Stimulated activated CD4-positive, alpha-beta T cell treated with anti-CD3 and anti-CD28 coated beads, Interleukin-1b, Interleukin-23, amount 100 ng/mL, for 4 hours (primary cell): ENCODE data around the gene UBE2H.
"Not testable (repeated sequence)": the region's sequence is repeated elsewhere in the genome, so short reads cannot be mapped to it uniquely, and the experiment has no call there.

Experiments used
- DNase-seq, 2 donors: peaks; one replicate each; pipeline ENCODE4 v3.0.0-alpha.2; 2020; ENCODE audit warnings: low read depth in 2 of 2

The UBE2H gene

DNA sequence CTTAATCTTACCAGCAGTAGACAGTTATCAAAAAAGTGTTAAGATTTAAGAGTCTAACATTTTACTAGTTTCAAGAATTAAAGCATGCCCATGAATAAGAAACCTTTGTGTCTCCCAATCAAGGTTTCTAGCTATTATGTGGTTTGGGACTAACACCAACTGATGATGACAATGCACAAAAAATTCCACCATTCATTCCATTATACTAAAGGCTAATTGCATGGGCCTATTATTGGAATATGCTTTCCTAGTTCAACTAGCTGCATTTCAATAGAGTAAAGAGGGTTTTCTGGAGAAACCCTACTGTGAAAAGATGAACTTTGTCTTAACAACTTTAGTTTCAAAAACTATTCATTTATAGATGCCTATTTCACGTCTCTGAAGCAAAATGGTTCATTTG is 44.6 kb downstream of the UBE2H start:
- DNase-seq = no peak

DNA sequence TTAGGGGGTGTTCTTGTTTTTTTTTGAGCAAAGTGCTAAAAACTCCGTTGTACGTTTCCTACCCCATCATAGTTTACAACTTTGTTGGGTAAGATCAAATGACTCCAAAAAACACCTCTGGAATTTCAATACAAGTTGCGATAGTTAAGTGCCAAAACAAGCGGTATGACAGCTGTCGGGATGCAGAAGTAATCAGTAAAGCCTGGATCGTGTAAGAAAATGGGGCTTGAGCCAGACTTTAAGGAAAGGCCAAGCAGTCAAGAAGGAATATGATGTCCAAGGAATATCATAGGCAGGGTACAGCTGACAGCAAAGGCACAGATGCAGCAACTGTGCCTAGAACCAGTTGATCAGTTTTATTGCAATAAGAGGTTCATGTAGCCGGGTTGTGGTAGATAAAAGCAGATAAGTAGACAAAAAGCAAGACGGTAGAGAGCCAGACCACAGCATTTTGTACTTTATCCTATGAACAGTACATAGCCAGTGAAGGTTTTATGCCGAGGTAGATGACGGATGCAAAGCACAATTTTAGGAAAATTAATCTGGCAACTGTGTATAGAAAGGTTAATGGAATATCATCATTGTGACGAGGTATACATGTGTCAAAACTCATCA is 45.5 kb downstream of the UBE2H start:
- no peak for DNase-seq

DNA sequence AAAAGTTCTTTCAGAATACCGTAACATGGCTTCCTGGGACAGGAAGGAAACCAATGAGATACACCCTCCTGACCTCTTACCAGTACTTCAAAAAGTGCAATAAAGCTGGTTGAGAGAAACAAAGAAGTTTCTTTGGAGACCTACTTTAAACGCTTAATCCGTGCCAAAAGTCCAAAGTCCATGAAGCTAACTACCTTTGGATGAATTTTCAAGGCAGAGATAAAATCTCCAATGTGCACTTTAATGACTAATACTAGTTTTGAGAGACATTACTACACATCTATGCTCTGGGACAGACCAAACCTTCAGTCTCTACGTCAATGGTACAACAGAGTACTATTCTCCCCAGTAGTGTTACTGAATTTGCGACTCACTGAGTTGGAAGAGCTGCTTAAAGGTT is 46.1 kb downstream of the UBE2H start:
- DNase-seq = no peak

DNA sequence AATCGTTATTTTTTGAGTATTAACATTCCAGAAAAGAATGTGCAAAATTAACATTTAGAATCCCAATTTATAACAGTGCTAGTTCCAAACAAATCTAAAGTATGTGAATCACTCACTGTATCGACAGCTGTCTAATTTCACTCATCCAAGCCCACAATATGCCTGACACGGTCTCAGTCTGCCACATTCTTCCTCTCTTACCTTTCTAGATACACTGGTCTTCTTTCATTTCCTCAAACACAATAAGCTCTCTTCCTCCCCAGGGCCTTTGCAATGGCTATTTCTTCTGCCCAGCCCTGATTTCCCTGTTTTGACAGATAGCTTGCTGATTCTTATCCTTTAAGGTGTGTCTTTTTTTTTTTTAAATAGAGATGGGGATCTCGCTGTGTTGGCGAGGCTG is 48.8 kb downstream of the UBE2H start:
- no peak for DNase-seq

DNA sequence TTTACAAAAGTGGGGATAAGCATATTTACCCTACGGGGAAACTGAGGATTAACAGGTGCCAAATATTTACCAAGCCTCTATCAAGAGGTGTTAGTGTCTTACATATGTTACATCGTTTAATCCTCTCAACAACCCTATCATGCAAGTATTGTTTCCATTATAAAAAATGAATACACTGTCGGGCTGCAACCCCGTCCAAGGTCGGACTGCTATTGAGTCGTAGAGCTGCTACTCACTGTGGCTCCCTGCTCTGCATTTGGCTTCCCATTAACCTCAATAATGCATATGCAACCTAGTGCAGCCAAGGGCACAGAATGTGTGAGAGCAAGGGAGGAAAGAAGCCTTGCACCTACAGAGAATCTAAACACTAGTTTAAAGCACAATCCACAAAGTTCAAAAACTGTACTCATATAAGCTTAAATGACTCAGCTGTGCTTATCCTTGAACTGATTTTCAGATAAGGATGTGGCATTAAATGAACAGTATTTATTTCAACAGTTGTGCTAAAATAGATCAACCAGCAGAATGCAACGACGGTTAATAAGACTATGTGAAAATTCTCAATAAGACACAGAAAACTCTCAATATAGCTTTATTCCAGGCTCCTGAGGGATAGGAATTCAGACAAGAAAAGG is 49.9 kb downstream of the UBE2H start:
- no peak for DNase-seq

DNA sequence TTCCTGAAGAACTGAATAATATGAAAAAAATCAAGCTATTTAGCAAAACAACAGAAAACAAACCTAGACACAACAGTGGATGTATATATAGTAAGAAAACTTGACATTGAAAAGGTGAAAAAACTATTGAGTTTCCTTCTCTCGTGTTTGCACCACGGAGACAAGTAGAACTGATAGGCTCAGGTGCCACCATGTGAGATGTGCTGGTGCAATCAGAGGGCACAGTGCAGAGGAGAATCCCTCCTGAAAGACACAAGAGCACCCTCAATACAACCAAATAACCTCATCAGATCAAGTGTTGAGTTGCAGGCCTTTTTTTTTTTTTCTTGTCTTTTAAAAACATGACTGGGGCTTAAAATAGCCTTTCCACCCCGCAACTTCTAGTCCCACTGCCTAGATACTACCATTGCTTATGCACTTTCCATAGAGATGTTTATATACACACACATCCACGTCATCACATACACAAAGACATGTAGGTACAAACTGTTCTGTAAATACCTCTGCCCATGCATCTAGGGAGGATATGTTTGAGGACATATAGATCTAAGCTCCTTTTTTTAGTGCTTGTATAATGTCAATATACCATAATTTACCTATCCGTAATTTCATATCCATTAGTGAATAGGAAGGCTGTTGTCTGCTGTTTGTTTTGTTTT is 54.1 kb downstream of the UBE2H start:
- DNase-seq = no peak

DNA sequence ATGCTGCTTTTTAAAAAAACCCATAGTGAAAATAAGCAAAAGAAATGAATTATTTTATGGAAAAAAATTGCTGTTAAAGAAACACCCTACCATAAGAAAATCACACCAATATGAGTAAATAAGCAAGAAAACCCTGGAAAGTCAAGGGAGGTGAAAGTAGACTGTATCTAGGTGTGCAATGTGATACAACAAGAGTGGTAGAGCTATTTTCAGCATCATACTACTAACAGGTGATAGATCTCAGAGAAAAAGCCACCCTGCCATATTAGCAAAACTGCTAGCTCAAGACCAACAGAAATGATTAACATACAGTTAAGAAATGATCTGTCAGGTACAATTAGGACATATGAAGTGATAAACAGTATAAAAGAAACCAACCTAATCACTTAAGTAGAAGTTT is 54.8 kb downstream of the UBE2H start:
- DNase-seq = no peak

DNA sequence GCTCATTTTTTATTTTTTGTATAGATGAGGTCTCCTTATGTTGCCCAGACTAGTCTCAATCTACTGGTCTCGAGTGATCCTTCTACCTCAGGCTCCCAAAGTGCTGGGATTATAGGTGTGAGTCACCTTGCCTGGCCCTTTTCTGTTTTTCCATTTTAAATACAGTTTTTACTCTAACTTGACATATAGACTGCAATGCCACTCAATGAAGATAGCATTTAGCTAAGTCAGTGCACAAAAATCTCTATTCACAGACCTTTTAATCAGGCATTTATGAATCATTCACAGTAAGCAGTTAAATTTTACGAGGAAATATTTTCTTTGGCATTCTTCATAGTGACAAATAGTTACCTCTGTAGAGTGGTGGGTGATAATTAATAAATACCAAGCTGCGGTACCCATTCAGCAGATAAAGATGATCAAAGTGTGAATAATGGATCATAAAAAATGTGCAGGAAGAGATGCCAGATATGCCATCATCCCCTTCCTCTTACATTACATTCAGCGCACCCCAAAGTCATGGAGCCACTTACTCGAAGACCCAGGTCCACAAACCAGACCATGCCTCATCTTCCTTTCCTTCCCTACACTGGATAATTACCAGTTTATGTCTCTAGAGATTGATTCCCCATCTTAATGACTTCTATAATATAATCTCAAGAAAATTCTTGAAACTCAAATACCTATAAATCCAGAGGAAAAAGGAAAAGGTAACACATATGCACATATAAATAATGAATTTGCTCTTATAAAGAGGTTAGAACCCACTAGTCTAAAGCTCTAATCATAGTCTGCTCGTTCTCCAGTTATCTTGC is 56.0 kb downstream of the UBE2H start:
- no peak for DNase-seq

DNA sequence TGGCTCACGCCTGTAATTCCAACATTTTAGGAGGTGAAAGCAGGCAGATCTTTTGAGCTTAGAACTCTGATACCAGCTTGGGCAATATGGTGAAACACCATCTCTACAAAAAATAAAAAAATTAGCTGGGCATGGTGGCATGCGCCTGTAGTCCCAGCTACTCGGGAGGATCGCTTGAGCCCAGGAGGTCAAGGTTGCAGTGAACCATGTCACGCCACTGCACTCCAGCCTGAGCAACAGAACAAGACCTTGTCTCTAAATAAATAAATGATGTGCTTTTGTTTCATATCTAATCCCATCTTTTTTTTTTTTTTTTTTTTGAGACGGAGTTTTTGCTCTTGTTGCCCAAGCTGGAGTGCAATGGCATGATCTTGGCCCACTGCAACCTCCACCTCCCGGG is 58.6 kb downstream of the UBE2H start:
- not testable (repeated sequence) for DNase-seq

DNA sequence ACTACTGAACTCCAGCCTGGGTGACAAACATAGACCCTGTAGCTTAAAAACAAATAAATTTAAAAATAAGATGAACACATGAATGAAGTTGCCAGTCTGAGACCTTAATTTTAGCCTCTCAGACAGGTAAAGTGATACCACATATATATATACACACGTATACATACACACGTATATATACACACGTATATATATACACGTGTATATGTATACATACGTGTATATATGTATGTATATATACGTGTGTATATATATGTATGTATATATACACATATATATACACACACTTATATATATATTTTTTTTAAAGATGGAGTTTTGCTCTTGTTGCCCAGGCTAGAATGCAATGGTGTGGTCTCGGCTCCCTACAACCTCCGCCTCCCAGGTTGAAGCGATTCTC is 62.7 kb downstream of the UBE2H start:
- no peak for DNase-seq

DNA sequence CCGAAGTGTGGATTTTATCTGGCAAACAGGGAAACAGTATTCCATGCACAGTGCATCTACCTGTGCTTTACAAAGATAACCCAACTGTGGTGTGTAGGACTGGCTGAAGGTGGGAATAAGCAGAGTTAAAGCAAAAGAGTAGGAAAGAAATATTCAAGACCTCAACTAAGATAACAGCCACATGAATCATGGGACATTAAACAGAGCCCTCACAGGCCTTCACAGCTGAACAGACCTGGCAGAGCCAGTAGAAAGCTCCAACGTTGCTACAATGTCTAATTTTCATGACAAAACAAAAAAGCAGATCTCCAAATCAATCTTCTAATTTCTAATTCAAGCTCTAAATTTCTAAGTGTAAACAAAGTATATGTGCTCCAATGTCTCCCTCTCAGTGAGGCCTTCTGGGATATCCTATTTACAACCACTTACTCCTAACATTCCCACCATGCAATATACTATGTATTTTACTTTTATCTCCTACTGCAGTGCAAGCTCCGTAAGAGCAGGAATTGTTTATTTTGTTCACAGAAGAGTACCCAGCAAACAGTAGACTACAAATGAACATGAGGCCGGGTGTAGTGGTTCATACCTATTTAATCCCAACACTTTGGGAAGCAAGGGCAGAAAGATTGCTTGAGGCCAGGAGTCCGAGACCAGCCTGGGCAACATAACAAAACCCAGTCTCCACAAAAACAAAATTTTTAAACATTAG is 63.5 kb downstream of the UBE2H start:
- DNase-seq = no peak

DNA sequence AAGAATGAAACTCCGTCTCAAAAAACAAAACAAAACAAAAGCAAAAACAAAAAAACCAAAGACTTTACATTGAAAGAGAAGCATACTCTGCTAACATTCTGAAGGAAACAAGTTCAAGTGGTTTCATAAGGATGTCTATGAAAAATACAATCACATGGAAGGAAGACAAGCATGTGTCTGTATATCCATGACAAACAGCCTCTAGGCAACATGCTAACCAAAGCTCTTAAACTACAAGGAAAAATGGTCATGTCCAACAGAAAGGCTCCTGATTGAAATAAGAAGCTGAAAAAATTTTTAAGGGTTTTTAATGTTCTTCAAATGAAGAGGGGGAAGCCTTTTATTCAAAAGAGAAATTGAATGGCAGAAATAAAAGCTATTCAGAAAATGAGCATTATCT is 64.9 kb downstream of the UBE2H start:
- DNase-seq = no peak

DNA sequence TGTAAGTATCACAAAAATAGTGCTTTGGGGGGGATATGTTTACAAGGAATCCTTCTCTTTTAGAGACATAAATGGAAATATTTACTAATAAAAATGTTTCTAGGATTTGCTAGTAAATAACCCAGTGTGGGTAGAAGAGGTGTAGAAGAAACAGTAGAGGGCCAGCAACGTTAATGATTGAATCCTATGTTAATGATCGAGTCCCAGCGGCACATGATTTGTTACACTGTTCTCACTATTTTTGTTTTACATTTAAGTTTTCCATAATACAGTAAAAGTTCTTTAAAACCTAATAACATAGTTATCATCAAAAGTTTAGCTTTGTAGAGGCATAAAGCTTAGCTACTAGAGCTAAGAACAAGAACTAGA is 66.0 kb downstream of the UBE2H start:
- no peak for DNase-seq

DNA sequence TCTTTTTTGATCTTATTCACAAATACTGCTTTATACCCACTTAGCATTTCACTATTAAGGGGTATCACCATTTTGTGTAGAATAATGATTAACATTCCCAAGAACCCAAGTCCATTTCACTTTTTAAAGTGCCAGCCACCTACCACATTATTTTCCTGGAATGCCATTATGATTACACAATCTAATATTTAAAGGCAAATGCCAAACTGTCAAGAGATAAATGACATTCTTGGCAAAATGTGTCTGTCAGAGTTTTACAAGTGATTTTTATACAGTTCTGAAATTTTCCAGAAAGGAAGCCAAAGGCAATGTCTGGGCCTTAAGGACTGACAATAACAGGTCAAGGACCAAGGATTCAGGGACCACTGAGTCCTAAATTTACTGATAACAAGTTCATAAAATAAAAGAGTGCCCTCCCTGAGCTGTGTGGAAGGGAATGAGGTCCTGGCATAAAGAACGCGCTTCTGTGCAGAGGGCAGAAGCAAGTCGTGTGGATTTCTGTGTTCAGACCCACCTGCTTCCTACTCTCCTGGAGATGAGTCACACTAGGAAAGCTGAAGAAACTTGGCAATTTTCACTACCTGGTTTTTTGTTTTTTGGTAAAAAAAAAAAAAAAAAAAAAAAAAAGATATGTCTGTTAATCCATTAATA is 66.5 kb downstream of the UBE2H start:
- no peak for DNase-seq

DNA sequence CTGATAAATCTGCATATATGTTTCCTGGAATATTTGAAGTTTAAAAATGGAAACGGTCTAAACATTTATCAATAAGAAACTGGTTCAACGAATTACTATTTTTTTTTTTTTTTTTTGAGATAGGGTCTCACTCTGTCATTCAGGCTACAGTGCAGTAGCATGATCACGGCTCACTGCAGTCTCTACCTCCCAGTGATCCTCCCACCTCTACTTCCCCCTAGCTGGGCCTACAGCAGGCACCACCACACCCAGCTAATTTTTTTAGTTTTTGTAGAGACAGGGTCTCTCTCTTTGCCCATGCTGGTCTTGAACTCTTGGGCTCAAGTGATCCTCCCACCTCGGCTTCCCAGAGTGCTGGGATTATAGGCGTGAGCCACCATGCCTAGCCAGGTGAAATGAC is 68.3 kb downstream of the UBE2H start:
- DNase-seq = no peak

DNA sequence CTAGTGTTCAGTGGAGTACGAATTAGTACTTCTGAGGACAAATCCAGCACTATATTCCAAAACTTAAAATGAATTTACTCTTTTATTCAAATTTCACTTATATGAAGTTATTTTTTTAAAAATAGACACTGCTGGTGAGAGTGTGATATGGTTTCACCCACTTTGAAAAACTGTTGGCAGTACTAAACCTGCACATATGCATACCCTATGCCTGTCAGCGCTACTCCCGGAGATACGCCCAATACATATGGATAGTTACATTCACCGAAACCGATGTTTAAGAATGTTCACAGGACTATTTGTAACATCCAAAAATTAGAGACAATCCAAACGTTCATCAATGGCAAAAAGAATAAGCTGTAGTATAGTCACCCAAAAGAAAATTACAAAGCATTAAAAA is 69.6 kb downstream of the UBE2H start:
- DNase-seq = no peak

DNA sequence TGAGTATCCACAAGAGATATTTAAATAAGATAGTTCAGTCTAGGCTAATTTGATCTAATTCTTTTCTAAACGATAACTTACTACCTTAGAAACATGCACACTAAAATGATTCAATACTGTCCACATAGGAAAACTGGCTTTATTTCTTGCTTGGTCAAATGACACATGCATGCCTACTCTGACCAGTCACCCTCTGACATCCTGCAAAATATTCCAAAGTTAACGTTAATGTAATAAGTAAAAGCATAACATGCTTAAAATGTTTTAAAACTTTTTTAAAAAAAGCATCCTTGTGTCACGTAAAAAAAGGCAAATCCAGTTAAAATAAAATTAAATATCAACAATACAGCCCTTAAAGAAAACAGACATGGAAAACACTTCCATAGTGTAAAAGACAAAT is 70.2 kb downstream of the UBE2H start:
- DNase-seq = no peak

DNA sequence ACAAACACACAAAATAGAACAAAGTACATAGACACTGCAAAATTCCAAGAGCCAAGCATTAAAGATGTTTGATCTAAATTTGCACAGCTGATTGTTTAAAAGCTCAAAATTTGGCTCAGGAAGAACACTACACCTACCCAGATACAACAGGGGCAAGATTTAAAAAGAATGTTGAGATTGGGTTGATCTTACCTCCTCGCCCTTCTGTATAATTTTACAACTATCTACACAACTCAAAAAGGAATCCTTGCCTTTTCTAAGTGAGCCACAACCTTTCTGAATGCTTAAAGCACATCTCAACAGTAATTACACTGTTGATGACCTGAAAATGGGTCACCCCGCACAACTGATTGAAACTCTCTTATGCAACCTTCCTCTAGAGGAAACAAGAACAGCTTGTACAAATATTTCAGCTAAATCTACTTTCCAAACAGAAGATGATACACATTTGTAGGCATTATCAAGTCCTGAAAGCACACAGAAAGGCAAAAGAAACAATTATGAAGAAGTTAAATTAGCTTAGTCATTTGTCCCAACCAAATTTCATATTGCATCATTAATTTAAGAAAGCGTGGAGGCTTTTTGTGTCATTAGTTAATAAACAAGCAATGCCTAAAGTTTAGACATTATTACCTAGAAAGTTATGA is 75.5 kb downstream of the UBE2H start:
- no peak for DNase-seq

DNA sequence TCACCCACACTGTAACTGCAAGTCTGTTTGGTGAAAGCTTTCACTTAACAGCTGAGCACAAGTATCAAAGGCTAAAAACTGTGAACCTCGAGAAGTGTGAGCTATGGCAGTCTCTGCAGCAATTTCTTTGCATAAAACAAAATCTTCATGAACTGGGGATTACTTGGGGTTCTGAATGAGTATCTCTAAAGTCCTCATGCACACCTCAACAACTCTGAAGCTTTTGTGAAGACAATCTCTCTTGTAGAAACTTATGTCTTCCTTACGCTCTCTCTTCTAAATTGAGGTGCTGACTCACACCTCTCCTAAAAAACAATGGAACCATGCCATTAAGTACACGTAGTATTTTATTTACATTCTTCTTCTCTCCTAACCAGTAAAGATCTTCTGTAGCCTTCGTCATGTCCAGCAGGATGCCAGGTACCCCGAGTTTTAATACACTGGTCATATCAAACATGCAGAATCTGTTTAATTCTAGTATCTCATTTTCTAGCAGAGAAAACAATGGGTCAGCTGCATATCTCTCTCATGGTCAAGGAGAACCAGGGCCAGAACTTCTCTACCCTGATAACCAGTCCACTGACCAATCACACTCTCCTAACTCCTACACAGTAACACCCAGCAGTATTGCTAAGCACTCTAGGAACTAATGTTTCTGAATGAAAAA is 76.9 kb downstream of the UBE2H start:
- no peak for DNase-seq

DNA sequence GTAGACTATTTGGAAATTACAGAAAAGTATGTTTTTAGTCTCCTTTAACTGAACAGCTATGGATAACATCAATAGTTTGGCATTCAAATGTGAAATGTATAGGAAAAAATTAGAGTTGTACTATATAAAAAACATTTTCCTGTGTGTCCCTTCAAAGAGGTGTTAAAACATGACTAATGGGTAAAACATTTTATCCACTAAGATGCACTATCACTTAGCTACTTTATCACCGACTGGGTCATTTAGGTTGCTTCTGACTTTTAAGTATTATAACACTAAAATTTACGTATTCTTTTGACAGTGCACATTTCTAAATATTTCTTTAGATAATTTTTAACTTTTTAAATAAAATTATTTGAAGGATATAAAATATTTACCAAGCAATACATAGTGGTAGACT is 77.6 kb downstream of the UBE2H start:
- no peak for DNase-seq

DNA sequence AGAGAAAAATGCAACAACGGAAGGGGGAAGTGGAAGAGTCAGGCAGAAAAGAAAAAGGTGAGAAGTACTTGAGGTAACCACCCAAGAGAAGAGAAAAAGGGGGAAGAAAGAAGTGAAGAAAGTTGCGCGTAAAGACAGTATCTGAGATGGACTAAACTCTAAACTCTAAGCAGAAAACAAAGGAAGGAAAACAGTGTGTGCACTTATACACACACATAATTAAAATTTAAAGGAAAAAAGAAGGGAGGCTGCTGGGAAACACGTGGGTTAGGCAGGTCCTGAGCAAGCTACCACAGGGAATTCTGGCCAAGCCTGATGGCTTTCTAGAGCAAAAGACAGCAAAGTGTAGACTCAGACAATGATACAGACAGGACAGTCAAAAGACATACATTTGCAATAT is 78.0 kb downstream of the UBE2H start:
- DNase-seq = no peak
